Measurements from ENCODE around the gene WDFY4.

WDFY4 gene

GRCh38 chr10:48806342-48806741, 121.7 kb downstream of the WDFY4 start:
- peaks cover 4% of the 10 kb centered on the region for H3K36me3 Mint-ChIP-seq (ENCODE audit: insufficient read depth)
- no peaks in the 10 kb centered on the region for H3K4me1 Mint-ChIP-seq
- H3K27me3 Mint-ChIP-seq, result no peaks in the 10 kb centered on the region
- H3K9me3 Mint-ChIP-seq, result no peaks in the 10 kb centered on the region
- no peak for DNase-seq (ENCODE audit: low spot score in 2 of 2)
- H3K4me3 Mint-ChIP-seq, result no peak overlapping the region
- no peak overlapping the region for H3K27ac Mint-ChIP-seq (ENCODE audit: low read depth)
- no peak for ATAC-seq (replicated peaks; ENCODE audit: extremely low read depth, poor library complexity, severe bottlenecking)

GRCh38 chr10:48807791-48808470, 123.3 kb downstream of the WDFY4 start:
- Mint-ChIP-seq H3K27ac (ENCODE audit: low read depth) (no peak overlapping the region), H3K27me3 (peaks cover 15% of the 10 kb centered on the region), H3K4me1 (no peaks in the 10 kb centered on the region), H3K4me3 (no peak overlapping the region), H3K36me3 (ENCODE audit: insufficient read depth) (peaks cover 3% of the 10 kb centered on the region), H3K9me3 (no peaks in the 10 kb centered on the region)
- ATAC-seq (replicated peaks; ENCODE audit: extremely low read depth, poor library complexity, severe bottlenecking), result no peak
- DNase-seq (ENCODE audit: low spot score in 2 of 2), result no peak

GRCh38 chr10:48809261-48809660, 124.6 kb downstream of the WDFY4 start:
- Mint-ChIP-seq H3K27me3 (peaks cover 16% of the 10 kb centered on the region), H3K9me3 (no peaks in the 10 kb centered on the region), H3K4me3 (no peak overlapping the region), H3K36me3 (ENCODE audit: insufficient read depth) (peaks cover 3% of the 10 kb centered on the region), H3K27ac (ENCODE audit: low read depth) (no peak overlapping the region), H3K4me1 (no peaks in the 10 kb centered on the region)
- DNase-seq (ENCODE audit: low spot score in 2 of 2) (no peak), ATAC-seq (replicated peaks; ENCODE audit: extremely low read depth, poor library complexity, severe bottlenecking) (no peak)

- Mint-ChIP-seq H3K4me3 (no peak overlapping the region), H3K9me3 (no peaks in the 10 kb centered on the region), H3K27ac (ENCODE audit: low read depth) (no peak overlapping the region), H3K36me3 (ENCODE audit: insufficient read depth) (peaks cover 3% of the 10 kb centered on the region), H3K4me1 (no peaks in the 10 kb centered on the region), H3K27me3 (peaks cover 32% of the 10 kb centered on the region)
- no peak for ATAC-seq (replicated peaks; ENCODE audit: extremely low read depth, poor library complexity, severe bottlenecking)
- DNase-seq (ENCODE audit: low spot score in 2 of 2), result no peak
These were observed 126.8 kb downstream of the WDFY4 start for GRCh38 chr10:48811461-48811860.

- peaks cover 3% of the 10 kb centered on the region for H3K36me3 Mint-ChIP-seq (ENCODE audit: insufficient read depth)
- H3K4me1 Mint-ChIP-seq, result no peaks in the 10 kb centered on the region
- ATAC-seq (replicated peaks; ENCODE audit: extremely low read depth, poor library complexity, severe bottlenecking), result no peak
- no peak overlapping the region for H3K27ac Mint-ChIP-seq (ENCODE audit: low read depth)
- H3K4me3 Mint-ChIP-seq, result no peak overlapping the region
- no peak for DNase-seq (ENCODE audit: low spot score in 2 of 2)
- H3K9me3 Mint-ChIP-seq, result no peaks in the 10 kb centered on the region
- H3K27me3 Mint-ChIP-seq, result peaks cover 35% of the 10 kb centered on the region
These were observed 127.2 kb downstream of the WDFY4 start for GRCh38 chr10:48811917-48812316.

GRCh38 chr10:48813291-48813690, 128.6 kb downstream of the WDFY4 start:
- no peak for ATAC-seq (replicated peaks; ENCODE audit: extremely low read depth, poor library complexity, severe bottlenecking)
- Mint-ChIP-seq H3K27me3 (peaks cover 49% of the 10 kb centered on the region), H3K27ac (ENCODE audit: low read depth) (no peak overlapping the region), H3K36me3 (ENCODE audit: insufficient read depth) (peaks cover 3% of the 10 kb centered on the region), H3K9me3 (no peaks in the 10 kb centered on the region), H3K4me3 (no peak overlapping the region), H3K4me1 (no peaks in the 10 kb centered on the region)
- DNase-seq (ENCODE audit: low spot score in 2 of 2), result no peak

GRCh38 chr10:48813825-48814224, 129.2 kb downstream of the WDFY4 start:
- H3K4me1 Mint-ChIP-seq, result no peaks in the 10 kb centered on the region
- H3K36me3 Mint-ChIP-seq (ENCODE audit: insufficient read depth), result peaks cover 3% of the 10 kb centered on the region
- DNase-seq (ENCODE audit: low spot score in 2 of 2), result no peak
- no peak overlapping the region for H3K27ac Mint-ChIP-seq (ENCODE audit: low read depth)
- no peak overlapping the region for H3K4me3 Mint-ChIP-seq
- no peaks in the 10 kb centered on the region for H3K9me3 Mint-ChIP-seq
- ATAC-seq (replicated peaks; ENCODE audit: extremely low read depth, poor library complexity, severe bottlenecking), result no peak
- peaks cover 49% of the 10 kb centered on the region for H3K27me3 Mint-ChIP-seq

GRCh38 chr10:48814933-48815332, 130.3 kb downstream of the WDFY4 start:
- Mint-ChIP-seq H3K27ac (ENCODE audit: low read depth) (no peak overlapping the region), H3K4me1 (no peaks in the 10 kb centered on the region)

GRCh38 chr10:48817141-48817540, 132.5 kb downstream of the WDFY4 start:
- no peak overlapping the region for H3K4me3 Mint-ChIP-seq
- H3K27me3 Mint-ChIP-seq, result peaks cover 54% of the 10 kb centered on the region
- no peaks in the 10 kb centered on the region for H3K4me1 Mint-ChIP-seq
- H3K27ac Mint-ChIP-seq (ENCODE audit: low read depth), result no peak overlapping the region
- ATAC-seq (replicated peaks; ENCODE audit: extremely low read depth, poor library complexity, severe bottlenecking) (no peak), DNase-seq (ENCODE audit: low spot score in 2 of 2) (no peak)
- peaks cover 2% of the 10 kb centered on the region for H3K36me3 Mint-ChIP-seq (ENCODE audit: insufficient read depth)
- no peaks in the 10 kb centered on the region for H3K9me3 Mint-ChIP-seq

More at GRCh38 chr10:48814933-48815332, 130.3 kb downstream of the WDFY4 start:
- H3K4me3 Mint-ChIP-seq, result no peak overlapping the region
- peaks cover 5% of the 10 kb centered on the region for H3K36me3 Mint-ChIP-seq (ENCODE audit: insufficient read depth)
- DNase-seq (ENCODE audit: low spot score in 2 of 2), result no peak
- H3K27me3 Mint-ChIP-seq, result peaks cover 52% of the 10 kb centered on the region
- no peak for ATAC-seq (replicated peaks; ENCODE audit: extremely low read depth, poor library complexity, severe bottlenecking)
- H3K9me3 Mint-ChIP-seq, result no peaks in the 10 kb centered on the region

- no peaks in the 10 kb centered on the region for H3K9me3 Mint-ChIP-seq
- no peaks in the 10 kb centered on the region for H3K4me1 Mint-ChIP-seq
- no peak overlapping the region for H3K4me3 Mint-ChIP-seq
- H3K27me3 Mint-ChIP-seq, result peaks cover 46% of the 10 kb centered on the region
- DNase-seq (ENCODE audit: low spot score in 2 of 2) (no peak), ATAC-seq (replicated peaks; ENCODE audit: extremely low read depth, poor library complexity, severe bottlenecking) (no peak)
- H3K36me3 Mint-ChIP-seq (ENCODE audit: insufficient read depth), result peaks cover 3% of the 10 kb centered on the region
- no peak overlapping the region for H3K27ac Mint-ChIP-seq (ENCODE audit: low read depth)
These were observed 133.4 kb downstream of the WDFY4 start for GRCh38 chr10:48818081-48818480.

GRCh38 chr10:48818861-48819520, 134.3 kb downstream of the WDFY4 start:
- Mint-ChIP-seq H3K9me3 (no peaks in the 10 kb centered on the region), H3K27me3 (peaks cover 46% of the 10 kb centered on the region), H3K4me1 (no peaks in the 10 kb centered on the region), H3K36me3 (ENCODE audit: insufficient read depth) (peaks cover 3% of the 10 kb centered on the region), H3K27ac (ENCODE audit: low read depth) (no peak overlapping the region), H3K4me3 (no peak overlapping the region)
- ATAC-seq (replicated peaks; ENCODE audit: extremely low read depth, poor library complexity, severe bottlenecking), result no peak
- DNase-seq (ENCODE audit: low spot score in 2 of 2), result no peak

- peaks cover 3% of the 10 kb centered on the region for H3K36me3 Mint-ChIP-seq (ENCODE audit: insufficient read depth)
- H3K9me3 Mint-ChIP-seq, result no peaks in the 10 kb centered on the region
- H3K4me1 Mint-ChIP-seq, result no peaks in the 10 kb centered on the region
- H3K27me3 Mint-ChIP-seq, result peaks cover 40% of the 10 kb centered on the region
- H3K27ac Mint-ChIP-seq (ENCODE audit: low read depth), result no peak overlapping the region
- no peak for DNase-seq (ENCODE audit: low spot score in 2 of 2)
- no peak overlapping the region for H3K4me3 Mint-ChIP-seq
- no peak for ATAC-seq (replicated peaks; ENCODE audit: extremely low read depth, poor library complexity, severe bottlenecking)
These were observed 135.1 kb downstream of the WDFY4 start for GRCh38 chr10:48819783-48820182.

- Mint-ChIP-seq H3K4me3 (no peak overlapping the region), H3K36me3 (ENCODE audit: insufficient read depth) (peaks cover 3% of the 10 kb centered on the region), H3K27me3 (peaks cover 38% of the 10 kb centered on the region), H3K9me3 (no peaks in the 10 kb centered on the region), H3K27ac (ENCODE audit: low read depth) (no peak overlapping the region), H3K4me1 (no peaks in the 10 kb centered on the region)
- no peak for ATAC-seq (replicated peaks; ENCODE audit: extremely low read depth, poor library complexity, severe bottlenecking)
- DNase-seq (ENCODE audit: low spot score in 2 of 2), result no peak
These were observed 135.6 kb downstream of the WDFY4 start for GRCh38 chr10:48820231-48820630.
